ENCODE data around the gene GPATCH8.

Gene GPATCH8

DNA sequence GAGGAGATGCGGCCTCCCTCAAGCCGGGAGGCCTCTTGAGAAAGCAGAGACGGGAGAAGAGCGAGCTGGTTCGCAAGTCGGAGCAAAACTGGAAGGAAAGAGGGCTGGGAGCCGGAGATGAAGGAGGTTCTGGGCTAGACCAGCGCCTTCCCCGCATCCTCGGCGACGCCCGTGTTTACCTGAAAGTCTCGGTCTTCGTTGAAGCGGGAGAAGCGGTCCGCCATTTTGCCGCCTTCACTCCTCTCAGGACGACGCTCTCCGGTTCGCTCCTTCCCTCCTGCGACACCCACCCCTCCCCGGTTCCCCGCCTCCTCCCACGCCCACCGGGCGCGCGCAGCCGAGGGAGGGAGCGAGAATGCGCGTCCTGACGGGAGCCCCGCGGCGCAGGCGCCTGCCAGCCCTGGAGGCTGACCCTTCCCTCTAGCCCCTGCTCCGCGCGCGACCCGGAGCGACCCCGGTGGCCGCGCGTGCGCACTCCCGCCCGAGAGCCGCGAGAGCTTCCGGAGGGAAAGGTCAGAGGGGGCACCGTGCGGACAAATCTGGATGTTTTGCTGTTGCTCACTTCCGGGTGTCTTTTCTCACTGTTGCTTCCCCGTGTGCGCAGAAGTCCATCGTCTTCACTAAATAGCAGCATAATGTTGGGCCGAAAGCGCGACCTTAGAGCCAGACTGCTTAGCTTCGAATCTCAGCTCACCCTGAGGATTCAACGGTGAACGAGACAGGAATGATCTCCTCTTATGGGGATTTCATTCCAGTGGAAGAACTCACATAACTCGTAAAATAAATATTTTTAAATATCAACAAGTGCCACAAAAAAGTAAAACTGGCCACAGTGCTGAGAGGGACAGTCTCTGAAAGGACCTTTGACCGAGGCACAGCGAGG lies at the start of gene GPATCH8:
Gene GPATCH8, minus strand, starts transcription at position 260 of the 883 bp plus-strand sequence. Its CDS starts 36 bp downstream, at position 224.
- Histone ChIP-seq H3K36me3 (ENCODE audit: control insufficient read depth, insufficient read depth, low read length) (no peaks in the 10 kb centered on the region; the same call in 1 of the 2 replicates), H3K4me1 (ENCODE audit: control insufficient read depth, insufficient read depth, low read length) (peaks cover 12% of the 10 kb centered on the region)

GRCh38 chr17:44552361-44552760 lies 49.2 kb upstream of the GPATCH8 start:
- H3K27me3 ChIP-seq (ENCODE audit: control insufficient read depth, insufficient read depth, low read length) = peaks cover 39% of the 10 kb centered on the region
- no peaks in the 10 kb centered on the region for H3K9me3 ChIP-seq (ENCODE audit: control insufficient read depth, insufficient read depth, low read length)
- H3K4me1 ChIP-seq (ENCODE audit: control insufficient read depth, insufficient read depth, low read length) = peaks cover 37% of the 10 kb centered on the region
- H3K36me3 ChIP-seq (ENCODE audit: control insufficient read depth, insufficient read depth, low read length) = no peaks in the 10 kb centered on the region
- H3K4me3 ChIP-seq (ENCODE audit: low read depth, low read length) = no peak overlapping the region
- no peak overlapping the region for H3K27ac ChIP-seq (ENCODE audit: low read depth, low read length)
- no peak overlapping the region for H3K9ac ChIP-seq (ENCODE audit: low read depth, low read length)

More for the DNA sequence above, at the start of gene GPATCH8:
- Histone ChIP-seq H3K9ac (ENCODE audit: low read depth, low read length) (peak within 1 kb of the TSS; percentile 98), H3K27ac (ENCODE audit: low read depth, low read length) (peak within 1 kb of the TSS; percentile 98), H3K9me3 (ENCODE audit: control insufficient read depth, insufficient read depth, low read length) (no peaks in the 10 kb centered on the region), H3K4me3 (ENCODE audit: low read depth, low read length) (peak within 1 kb of the TSS; percentile 90), H3K27me3 (ENCODE audit: control insufficient read depth, insufficient read depth, low read length) (no peaks in the 10 kb centered on the region)

DNA sequence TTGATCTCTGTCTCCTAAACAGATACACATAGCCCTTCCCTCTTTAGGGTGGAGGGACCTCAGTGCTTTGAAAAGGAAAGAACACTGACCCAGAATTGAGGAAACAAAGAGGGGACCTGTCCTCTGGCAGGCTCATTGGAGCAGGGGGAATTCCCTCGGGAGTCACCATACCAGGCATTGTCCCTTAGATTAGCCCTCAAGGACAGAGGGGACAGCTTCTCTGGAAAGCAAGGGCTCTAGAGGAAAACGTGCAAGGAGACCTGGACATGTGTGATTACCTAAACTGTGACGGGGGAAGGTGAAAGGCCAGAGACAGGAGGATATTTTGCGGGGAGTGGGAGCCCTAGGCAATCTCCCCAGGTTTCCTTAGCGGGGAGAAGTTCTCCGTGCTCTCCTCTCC lies 46.5 kb upstream of the GPATCH8 start:
- no peaks in the 10 kb centered on the region for H3K9me3 ChIP-seq (ENCODE audit: control insufficient read depth, insufficient read depth, low read length)
- no peak overlapping the region for H3K27ac ChIP-seq (ENCODE audit: low read depth, low read length)
- H3K9ac ChIP-seq (ENCODE audit: low read depth, low read length) = no peak overlapping the region
- H3K4me3 ChIP-seq (ENCODE audit: low read depth, low read length) = no peak overlapping the region
- peaks cover 40% of the 10 kb centered on the region for H3K4me1 ChIP-seq (ENCODE audit: control insufficient read depth, insufficient read depth, low read length)
- no peaks in the 10 kb centered on the region for H3K36me3 ChIP-seq (ENCODE audit: control insufficient read depth, insufficient read depth, low read length)
- peaks cover 65% of the 10 kb centered on the region for H3K27me3 ChIP-seq (ENCODE audit: control insufficient read depth, insufficient read depth, low read length)

- H3K36me3 ChIP-seq (ENCODE audit: control insufficient read depth, insufficient read depth, low read length) = no peaks in the 10 kb centered on the region
- peaks cover 51% of the 10 kb centered on the region for H3K4me1 ChIP-seq (ENCODE audit: control insufficient read depth, insufficient read depth, low read length)
- H3K27ac ChIP-seq (ENCODE audit: low read depth, low read length) = peak overlapping the region; percentile 85
- no peaks in the 10 kb centered on the region for H3K9me3 ChIP-seq (ENCODE audit: control insufficient read depth, insufficient read depth, low read length)
- H3K4me3 ChIP-seq (ENCODE audit: low read depth, low read length) = no peak overlapping the region
- H3K9ac ChIP-seq (ENCODE audit: low read depth, low read length) = no peak overlapping the region
- peaks cover 68% of the 10 kb centered on the region for H3K27me3 ChIP-seq (ENCODE audit: control insufficient read depth, insufficient read depth, low read length)
Observed at GRCh38 chr17:44548376-44549230, 45.4 kb upstream of the GPATCH8 start.

GRCh38 chr17:44547625-44548267 lies 44.5 kb upstream of the GPATCH8 start:
- Histone ChIP-seq H3K4me1 (ENCODE audit: control insufficient read depth, insufficient read depth, low read length) (peaks cover 57% of the 10 kb centered on the region), H3K27ac (ENCODE audit: low read depth, low read length) (peak overlapping the region; percentile 85), H3K9ac (ENCODE audit: low read depth, low read length) (no peak overlapping the region), H3K36me3 (ENCODE audit: control insufficient read depth, insufficient read depth, low read length) (no peaks in the 10 kb centered on the region), H3K4me3 (ENCODE audit: low read depth, low read length) (no peak overlapping the region), H3K27me3 (ENCODE audit: control insufficient read depth, insufficient read depth, low read length) (peaks cover 71% of the 10 kb centered on the region), H3K9me3 (ENCODE audit: control insufficient read depth, insufficient read depth, low read length) (no peaks in the 10 kb centered on the region)

GRCh38 chr17:44546671-44547606 lies 43.7 kb upstream of the GPATCH8 start:
- no peak overlapping the region for H3K9ac ChIP-seq (ENCODE audit: low read depth, low read length)
- H3K4me1 ChIP-seq (ENCODE audit: control insufficient read depth, insufficient read depth, low read length) = peaks cover 65% of the 10 kb centered on the region
- H3K27me3 ChIP-seq (ENCODE audit: control insufficient read depth, insufficient read depth, low read length) = peaks cover 76% of the 10 kb centered on the region
- H3K36me3 ChIP-seq (ENCODE audit: control insufficient read depth, insufficient read depth, low read length) = no peaks in the 10 kb centered on the region
- H3K4me3 ChIP-seq (ENCODE audit: low read depth, low read length) = no peak overlapping the region
- peak overlapping the region; percentile 85 for H3K27ac ChIP-seq (ENCODE audit: low read depth, low read length)
- H3K9me3 ChIP-seq (ENCODE audit: control insufficient read depth, insufficient read depth, low read length) = no peaks in the 10 kb centered on the region

DNA sequence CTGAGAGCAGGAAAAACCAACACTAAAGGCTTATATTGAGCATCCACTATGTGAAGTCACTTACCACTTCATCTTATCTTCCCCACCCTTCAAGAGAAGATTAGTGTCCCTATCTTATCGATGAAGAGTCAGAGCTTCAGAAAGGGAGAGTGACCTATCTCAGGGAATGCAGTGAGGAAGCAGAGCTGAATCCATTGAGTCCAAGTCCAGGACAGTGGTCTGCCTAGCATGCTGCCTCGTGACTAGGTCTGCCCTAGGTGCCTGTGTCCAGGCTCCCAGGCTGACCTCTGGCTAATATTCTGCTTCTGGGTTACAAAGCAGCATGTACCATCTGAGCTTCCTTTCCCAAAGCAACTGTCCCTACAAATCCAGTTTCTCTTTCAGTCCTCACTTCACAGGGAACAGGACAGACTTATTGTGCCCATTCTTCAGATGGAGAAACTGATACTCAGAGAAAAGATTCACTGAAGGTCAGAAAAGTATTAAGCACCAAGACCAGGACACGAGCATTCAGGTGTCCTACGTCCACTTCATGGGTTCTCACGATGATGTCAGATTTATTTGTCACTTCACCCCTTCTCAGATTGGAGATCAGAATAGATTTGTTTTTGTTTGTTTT lies 40.8 kb upstream of the GPATCH8 start:
- Histone ChIP-seq H3K27ac (ENCODE audit: low read depth, low read length) (peak overlapping the region; percentile 96), H3K4me1 (ENCODE audit: control insufficient read depth, insufficient read depth, low read length) (peaks cover 69% of the 10 kb centered on the region), H3K9me3 (ENCODE audit: control insufficient read depth, insufficient read depth, low read length) (no peaks in the 10 kb centered on the region), H3K4me3 (ENCODE audit: low read depth, low read length) (peak overlapping the region; percentile 53), H3K9ac (ENCODE audit: low read depth, low read length) (no peak overlapping the region), H3K36me3 (ENCODE audit: control insufficient read depth, insufficient read depth, low read length) (no peaks in the 10 kb centered on the region), H3K27me3 (ENCODE audit: control insufficient read depth, insufficient read depth, low read length) (peaks cover 76% of the 10 kb centered on the region)

DNA sequence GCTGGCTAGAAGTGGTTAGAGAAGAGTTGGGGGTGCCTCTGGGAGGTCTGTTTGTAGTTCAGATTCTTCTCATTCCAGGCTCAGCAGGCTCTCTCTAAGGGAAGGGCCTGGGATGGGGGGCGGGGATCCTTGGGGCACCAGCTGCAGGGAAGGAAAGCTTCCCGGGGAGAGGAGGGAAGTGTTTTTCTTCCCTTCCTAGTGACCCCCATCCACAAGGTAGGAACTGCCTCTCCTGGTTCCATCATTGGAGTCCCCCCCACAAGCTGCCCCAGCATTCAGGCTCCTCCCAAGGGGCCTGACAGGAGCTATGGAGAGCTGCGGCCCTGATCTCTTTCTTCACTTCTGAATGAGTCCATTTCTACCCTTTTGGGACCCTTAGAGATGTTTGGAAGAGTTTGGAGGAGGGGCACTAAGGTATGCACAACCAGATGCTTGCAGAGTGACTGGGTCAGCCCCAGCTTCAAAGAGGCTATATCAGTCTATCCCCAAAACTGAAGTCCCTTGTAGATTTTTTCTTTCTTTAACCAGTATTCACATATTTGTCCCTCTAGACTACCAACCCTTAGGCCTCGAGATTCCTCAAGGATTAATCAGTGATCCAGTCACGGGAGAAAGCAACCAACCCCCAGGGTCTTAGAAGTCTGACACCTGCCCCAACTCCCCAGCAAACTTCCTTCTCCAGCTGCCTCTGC lies 40.2 kb upstream of the GPATCH8 start:
- peaks cover 65% of the 10 kb centered on the region for H3K4me1 ChIP-seq (ENCODE audit: control insufficient read depth, insufficient read depth, low read length)

GRCh38 chr17:44541884-44542581 lies 38.8 kb upstream of the GPATCH8 start:
- no peaks in the 10 kb centered on the region for H3K36me3 ChIP-seq (ENCODE audit: control insufficient read depth, insufficient read depth, low read length)
- H3K4me3 ChIP-seq (ENCODE audit: low read depth, low read length) = peak overlapping the region; percentile 28; the same call in 1 of the 2 replicates
- peaks cover 54% of the 10 kb centered on the region for H3K4me1 ChIP-seq (ENCODE audit: control insufficient read depth, insufficient read depth, low read length)
- H3K9me3 ChIP-seq (ENCODE audit: control insufficient read depth, insufficient read depth, low read length) = no peaks in the 10 kb centered on the region
- H3K27ac ChIP-seq (ENCODE audit: low read depth, low read length) = peak overlapping the region; percentile 78
- H3K9ac ChIP-seq (ENCODE audit: low read depth, low read length) = no peak overlapping the region
- H3K27me3 ChIP-seq (ENCODE audit: control insufficient read depth, insufficient read depth, low read length) = peaks cover 83% of the 10 kb centered on the region

More for the DNA sequence above, 40.2 kb upstream of the GPATCH8 start:
- Histone ChIP-seq H3K27me3 (ENCODE audit: control insufficient read depth, insufficient read depth, low read length) (peaks cover 76% of the 10 kb centered on the region), H3K9me3 (ENCODE audit: control insufficient read depth, insufficient read depth, low read length) (no peaks in the 10 kb centered on the region), H3K36me3 (ENCODE audit: control insufficient read depth, insufficient read depth, low read length) (no peaks in the 10 kb centered on the region), H3K9ac (ENCODE audit: low read depth, low read length) (no peak overlapping the region; the same call in 1 of the 2 replicates), H3K4me3 (ENCODE audit: low read depth, low read length) (peak overlapping the region; percentile 53), H3K27ac (ENCODE audit: low read depth, low read length) (peak overlapping the region; percentile 96)
